ENCODE data around the gene GJA4.

DNA sequence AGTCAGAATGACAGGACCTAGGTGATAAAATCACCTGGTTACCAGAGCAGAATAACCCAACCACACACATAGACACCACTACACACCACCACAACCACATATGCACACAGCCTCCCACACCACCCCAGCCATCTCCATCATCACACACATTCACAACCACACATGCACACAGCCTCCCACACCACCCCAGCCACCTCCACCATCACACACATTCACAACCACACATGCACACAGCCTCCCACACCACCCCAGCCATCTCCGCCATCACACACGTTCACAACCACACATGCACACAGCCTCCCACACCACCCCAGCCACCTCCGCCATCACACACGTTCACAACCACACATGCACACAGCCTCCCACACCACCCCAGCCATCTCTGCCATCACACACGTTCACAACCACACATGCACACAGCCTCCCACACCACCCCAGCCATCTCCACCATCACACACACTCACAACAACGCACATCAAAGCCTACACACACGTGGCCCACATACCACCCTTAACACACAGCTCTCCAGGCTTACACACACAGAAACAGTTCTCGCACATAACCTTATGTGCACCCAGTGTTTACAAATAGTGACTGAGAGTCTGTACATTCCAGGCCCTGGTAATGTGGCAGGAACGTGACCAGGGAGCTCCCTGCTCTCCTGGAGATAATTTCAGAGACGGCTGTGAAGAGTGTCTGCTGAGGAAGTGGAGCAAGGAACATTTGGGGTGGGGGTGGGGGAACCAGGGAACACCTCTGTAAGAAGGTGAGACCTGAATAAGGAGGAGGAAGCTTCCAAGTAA, 15.1 kb upstream of the GJA4 start:
- TF ChIP-seq CTCF (conservative IDR thresholded peaks at IDR 0.05 in 1 of 2, IDR thresholded peaks at IDR 0.05 in 1 of 2; ENCODE audit: low read depth in 1 of 2, low read length in 2 of 2) (no peak), EZH2 (IDR thresholded peaks at IDR 0.05; ENCODE audit: low read length, missing control alignments) (no peak)

Measured in fibroblast of lung (primary cell).